Skin of body (tissue), 2 donors: ENCODE results near the gene PELI2. TPM values are rescaled to one million over a fixed set of nuclear protein-coding genes. Genes with fewer than 3 reads are reported as not detected.

Experiments used
- DNase-seq: peaks from one replicate; lab custom pipeline; 2025; lab: John Stamatoyannopoulos, UW
- total RNA-seq: library from RNA; depleted of rRNA; stranded (reverse); fragments of >200 nt; gene quantifications from one replicate; pipeline ENCODE4 v1.2.3, GENCODE V29; 2014

PELI2 gene, protein sequence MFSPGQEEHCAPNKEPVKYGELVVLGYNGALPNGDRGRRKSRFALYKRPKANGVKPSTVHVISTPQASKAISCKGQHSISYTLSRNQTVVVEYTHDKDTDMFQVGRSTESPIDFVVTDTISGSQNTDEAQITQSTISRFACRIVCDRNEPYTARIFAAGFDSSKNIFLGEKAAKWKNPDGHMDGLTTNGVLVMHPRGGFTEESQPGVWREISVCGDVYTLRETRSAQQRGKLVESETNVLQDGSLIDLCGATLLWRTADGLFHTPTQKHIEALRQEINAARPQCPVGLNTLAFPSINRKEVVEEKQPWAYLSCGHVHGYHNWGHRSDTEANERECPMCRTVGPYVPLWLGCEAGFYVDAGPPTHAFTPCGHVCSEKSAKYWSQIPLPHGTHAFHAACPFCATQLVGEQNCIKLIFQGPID
- 22.5 TPM for total RNA-seq

DNA sequence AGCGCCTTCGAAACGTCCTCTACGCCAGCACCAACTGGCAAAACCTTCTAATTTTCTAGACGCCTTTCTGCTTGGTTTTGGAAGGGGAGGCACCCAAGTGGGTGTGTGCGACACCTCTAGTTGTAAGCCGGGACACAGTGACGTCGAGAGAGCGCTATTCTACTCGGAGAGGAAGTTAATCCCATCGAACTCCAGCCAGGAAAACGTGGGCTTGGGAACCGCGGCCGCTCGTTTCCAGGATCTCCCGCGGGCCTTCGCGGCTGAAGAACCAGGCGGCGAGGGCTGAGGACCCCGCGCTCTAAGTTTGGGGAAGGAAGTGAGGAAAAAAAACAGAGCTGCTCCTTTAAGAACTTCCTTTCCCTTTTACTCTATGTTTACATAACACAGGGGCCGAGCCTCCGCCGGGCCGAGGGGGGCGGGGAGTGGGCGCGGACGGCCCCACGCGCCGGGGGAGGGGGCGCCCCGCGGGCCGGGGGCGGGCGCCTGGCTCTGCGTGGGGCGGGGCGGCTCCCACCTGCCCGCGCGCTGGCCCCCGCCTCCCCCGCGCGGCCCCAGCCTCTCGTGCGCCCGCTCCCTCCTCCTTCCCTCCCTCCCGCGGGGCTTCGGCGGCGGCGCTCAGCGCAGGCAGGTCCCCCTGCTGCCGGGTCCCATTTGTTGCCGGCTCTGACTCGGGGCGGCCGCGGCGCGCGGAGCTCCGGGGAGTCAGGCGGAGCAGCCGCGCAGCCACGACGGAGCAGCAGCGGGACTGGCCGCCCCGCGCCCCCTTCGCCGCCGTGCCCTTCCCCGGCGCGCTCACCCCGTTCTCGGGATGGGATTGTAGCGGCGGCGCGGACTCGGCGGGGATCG, at the start of gene PELI2:
PELI2 (plus strand) TSS at position 647 of the 846 bp plus-strand sequence. CDS start 250 bp downstream, outside the sequence.
- DNase-seq, result peak; percentile 80

DNA sequence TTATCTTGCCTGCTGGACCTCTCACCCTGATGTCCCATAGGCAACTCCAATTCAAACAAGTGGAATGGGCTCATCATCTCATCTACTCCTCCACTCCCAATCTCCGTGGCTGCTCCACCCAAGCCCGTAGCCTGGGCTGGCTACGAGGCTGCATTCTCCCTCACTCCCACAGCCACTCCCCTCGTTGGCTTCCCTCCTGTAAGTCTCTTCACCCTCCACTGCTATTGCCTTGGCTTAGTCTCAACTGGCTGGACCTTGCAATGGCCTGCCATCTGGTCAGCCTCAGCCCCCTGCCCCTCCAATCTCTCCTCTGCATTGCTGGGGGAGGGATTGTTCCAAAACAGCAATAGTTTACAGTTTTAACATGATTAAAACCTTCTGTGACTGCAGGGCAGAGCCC, 44.4 kb upstream of the PELI2 start:
- no peak for DNase-seq

DNA sequence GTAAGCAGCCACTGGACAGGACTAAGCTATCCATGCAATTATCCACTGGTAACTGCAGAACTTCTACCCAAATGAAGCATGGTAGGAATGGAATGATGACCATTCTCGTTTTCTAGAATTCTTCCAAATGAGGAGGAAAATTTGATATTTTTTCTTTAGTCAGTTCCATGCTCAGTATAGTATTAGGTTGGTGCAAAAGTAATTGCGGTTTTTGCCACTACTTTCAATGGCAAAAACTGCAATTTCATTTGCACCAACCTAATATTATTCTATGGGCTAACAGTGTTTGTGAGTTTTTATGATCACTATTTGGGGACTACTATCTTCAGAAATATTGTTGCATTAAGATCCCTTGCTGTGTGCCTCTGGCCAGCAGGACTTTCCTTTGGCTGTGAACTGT, 42.9 kb upstream of the PELI2 start:
- DNase-seq, result no peak

DNA sequence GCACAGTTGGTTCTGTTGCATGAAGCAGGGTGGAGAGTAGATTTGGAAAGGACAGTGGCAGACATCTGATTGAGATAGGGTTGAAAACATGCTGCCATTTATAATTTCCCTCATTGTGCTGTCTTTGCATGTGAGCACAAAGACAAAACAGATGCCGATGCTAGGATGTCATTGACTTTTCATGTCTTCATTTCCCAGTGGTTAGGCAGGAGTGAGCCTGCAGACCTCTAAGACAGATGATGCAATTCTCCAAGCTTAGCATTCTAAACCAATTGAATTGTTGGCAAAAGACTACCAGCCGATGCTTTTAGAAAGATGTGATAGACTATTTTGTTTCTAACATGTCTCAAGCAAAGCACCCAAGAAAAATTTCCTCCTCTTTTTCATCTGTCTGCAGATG, 37.1 kb upstream of the PELI2 start:
- peak; percentile 91 for DNase-seq

DNA sequence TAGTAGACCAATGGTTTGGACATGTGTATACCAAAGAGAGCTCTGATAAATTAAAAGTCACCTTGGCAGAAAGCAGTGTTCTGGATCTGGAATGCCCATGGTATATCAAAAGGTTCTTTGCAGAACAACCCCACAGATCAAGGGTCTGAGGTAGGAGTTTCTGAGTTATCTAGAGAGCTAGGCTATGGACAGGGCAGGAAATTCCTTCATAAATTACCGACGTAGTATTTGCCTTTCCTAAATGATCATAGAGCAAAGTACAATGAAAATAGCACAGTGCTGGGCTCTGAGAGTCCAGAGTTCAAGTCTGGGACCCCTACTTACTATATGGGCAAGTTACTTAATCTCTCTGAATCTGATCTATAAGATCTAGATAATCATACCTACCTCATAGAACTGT, 35.3 kb upstream of the PELI2 start:
- no peak for DNase-seq

DNA sequence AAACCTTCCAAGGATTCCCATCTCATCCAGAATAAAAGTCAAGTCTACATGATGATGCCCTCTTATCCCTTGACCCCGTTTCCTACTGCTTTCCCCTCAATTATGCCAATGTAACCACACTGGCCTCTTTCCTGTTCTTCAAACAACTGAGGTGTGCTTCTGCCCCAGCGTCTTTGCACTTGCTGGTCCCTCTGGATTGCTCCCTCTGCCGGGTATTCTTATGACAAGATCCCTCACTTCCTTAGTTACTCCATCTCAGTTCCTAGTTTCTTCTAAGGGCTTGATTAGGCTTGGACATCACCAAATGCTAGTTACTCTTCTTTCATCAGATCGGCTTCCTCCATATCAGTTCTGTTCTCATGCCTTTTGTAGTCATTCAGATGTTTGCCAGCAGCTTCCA, 32.7 kb upstream of the PELI2 start:
- no peak for DNase-seq

DNA sequence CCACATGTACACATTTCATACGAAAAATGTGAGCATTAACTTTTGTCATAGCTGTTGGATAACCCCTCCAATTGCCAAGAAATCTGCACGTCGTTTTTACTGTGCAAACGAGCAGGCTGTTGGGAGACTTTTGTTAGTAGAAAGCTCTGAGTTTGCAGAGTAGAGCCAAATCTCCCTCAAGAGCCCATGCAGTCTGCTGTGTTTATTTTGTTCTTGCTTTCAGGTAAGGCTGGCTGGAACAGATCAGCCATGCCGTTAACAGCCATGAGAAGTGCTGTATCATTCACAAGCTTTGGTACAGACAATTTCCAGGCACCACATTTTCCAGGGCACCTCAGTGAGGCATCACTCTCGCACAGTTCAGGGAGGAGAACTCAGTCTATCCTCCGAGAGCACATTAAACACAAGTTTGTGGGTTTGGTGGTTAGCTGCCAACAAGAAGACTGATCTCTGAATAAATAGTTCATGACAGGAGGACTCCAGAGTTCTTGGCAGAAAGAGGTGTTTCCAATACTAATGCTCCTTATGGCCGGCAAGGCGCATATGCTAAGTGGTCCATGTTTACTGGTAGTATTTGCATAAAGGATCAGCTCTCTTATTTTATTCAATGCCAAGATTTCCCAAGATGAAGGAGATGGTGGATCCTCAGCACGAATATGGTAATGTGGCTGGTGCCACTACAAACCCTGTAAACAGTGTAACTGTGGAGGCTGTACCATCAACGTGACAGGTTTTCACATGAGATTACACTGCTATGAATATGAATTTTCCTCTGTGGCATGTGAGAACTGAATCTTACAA, 30.3 kb upstream of the PELI2 start:
- DNase-seq, result peak; percentile 29

DNA sequence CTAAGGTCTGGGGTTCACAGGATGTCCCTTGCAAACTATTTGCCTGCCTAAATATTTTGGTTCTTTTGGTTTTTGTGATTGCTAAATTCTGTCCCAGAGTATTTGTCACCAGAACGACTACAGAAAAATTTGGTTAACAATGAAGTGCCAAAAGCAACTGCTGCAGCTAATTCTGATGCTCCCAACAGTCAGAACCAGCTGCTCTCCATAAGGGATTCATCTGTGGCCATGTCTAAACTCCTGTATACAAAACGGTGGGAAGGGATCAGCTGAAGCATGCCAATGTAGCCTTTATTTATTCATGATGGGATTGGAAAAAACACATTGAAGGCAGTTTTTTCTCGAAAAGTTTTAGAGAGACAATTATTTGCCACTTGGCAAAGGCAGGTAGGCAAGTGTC, 29.3 kb upstream of the PELI2 start:
- peak; percentile 36 for DNase-seq

DNA sequence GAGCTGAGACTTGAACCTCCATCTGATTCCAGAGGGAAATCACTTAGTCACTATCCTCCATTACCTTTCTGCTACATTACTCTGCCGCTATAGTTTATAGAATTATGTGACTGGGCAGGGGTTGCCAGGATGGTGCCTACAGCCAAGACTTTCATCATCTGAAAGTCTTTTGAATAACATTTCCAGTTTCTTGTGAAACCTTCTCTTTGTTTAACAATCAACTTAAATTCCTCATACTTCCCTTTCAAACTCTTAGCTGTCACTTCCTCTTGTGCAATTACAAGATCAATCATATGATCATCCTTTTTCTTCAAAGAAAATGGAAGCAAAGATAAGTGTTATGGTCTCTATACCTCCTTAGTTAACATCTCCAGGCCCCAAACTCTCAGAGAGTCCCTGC, 25.4 kb upstream of the PELI2 start:
- no peak for DNase-seq

DNA sequence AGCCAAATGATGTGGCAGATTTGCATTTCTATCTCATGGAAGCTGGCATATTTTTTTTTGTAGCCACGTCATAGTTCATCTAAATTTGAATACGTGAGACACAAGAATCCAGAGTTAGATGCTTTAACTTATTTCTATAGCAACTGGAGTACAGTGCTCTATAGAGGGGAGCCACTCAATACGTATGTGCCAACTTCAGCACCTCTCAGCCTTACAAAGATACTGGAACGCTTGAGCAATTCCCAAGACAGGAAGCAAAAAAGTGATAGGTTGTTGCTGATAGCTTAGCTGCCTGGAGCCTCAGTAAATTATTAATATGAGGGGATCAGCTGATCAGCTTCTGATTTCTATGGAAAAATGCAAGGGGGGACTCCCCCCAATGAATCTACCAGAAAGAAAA, 24.1 kb upstream of the PELI2 start:
- no peak for DNase-seq

DNA sequence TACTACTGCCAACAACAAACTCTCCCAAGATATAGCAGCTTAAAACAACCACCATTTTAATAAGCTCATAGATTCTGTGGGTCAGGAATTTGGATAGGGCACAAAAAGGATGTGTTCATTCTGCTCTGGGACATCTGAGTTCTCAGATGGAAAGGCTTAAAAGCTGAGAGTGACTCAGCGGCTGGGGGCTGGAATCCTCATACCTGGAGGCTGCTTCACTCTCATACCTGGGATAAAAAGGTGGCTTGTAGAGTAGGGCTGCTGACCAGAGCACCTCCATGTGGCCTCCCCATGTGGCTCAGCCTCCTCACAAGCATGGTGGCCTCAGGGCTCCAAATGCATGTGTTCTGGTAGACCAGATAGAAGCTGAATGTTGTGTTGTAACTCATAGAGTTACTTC, 20.2 kb upstream of the PELI2 start:
- no peak for DNase-seq

DNA sequence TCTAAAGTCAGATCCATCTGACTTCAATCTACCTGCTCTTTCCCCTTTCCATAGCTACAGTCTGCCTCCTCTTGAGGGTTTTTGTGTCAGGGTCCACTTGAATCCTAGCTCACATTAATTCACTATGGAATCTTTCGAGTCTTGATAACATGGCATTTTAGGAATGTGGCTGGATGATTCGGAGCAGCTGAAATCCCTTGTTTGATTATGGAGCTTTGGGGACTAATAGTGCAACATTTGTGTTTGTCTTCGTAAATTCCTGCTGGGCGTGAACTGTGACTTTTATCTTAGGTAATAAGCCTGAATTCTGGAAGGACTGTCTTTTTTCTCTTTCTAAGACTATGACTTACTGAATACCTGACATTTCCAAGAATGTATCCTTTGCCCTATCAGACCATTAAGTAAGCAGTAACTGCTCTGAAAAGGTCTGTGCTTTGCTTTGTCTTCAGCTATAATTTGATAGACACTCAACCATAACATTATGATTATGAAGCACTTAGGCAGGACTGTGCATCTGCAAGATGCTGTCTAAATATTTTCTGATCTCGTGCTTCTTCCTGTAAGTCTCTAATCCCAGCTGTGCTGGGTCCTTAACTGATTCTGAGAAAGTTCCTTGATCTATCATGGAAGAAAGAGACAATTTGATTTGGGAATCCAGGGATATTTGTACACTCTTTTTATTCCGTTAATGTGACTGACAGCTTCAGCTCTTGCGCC, 19.0 kb upstream of the PELI2 start:
- no peak for DNase-seq

DNA sequence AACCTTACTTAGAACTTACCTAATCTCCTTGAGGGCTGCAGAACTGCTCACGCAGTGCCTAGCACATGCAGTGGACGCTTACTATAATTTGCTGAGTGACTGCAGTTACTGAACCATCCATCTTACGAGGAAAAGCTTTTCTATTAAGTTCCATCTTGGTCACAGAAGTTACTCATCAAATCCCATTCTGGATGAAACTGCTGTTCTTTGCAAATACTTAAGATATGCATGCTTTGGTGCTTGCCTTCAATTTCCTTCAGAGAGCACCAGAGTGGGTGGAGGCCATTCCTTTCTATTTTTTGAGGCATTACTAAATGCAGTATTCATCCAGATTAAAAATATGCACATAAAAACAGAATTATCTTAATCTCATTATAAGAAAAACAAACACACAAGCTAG, 17.7 kb upstream of the PELI2 start:
- DNase-seq, result peak; percentile 43

DNA sequence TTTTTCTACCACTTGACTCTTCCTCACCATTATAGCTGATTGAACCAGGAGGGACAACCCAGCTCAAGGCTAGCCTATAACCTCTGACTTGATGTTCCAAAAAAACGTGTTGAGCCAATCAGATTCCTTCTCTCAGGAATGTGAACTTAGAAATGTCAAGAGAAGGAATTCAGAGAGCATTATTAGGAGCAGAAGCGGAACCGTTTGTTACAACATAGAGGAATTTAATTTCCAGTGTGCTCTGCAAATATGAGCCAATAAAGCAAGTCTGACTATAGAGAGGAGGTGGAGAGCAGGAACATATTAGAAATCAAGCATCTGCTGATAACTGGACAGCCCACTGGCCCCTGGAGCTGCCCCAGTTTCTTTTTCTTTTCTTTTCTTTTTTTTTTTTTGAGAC, 15.3 kb upstream of the PELI2 start:
- no peak for DNase-seq

DNA sequence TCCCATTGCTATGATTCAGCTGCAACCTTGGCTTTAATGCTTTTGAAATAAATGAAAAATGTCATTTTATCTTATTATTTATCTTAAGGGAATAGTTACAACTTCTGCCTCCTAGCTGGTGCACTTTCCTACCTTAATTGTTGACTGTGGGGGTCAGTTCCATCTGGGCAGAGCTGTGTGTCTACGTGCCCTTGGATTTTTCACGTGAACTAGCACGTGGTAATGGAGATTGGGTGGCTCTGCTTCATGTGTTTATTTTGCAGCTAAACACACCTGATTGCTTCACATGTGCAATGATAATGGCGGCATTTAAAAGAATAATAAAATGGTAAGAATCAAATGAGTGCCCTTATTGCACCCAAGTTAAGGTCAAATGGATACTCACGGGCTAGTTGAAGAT, 10.6 kb upstream of the PELI2 start:
- DNase-seq, result no peak

DNA sequence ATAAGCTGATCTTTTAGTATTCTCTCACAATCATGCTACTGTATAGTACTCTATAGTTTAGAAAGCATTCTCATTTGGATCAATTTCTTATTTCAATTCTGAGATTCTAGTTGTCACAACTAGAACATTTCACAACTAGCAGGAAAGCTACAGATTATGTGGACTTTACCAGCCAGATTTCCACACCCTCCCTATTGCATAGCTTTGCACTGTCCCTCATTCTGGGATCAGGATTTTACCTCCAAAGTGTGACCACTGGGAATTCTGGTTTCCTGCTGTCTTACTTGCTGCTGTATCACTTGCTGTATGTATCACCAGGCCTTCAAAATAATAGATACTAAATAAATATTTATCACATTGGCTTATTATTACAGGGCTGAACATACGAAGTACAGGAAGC, 10.2 kb upstream of the PELI2 start:
- no peak for DNase-seq

DNA sequence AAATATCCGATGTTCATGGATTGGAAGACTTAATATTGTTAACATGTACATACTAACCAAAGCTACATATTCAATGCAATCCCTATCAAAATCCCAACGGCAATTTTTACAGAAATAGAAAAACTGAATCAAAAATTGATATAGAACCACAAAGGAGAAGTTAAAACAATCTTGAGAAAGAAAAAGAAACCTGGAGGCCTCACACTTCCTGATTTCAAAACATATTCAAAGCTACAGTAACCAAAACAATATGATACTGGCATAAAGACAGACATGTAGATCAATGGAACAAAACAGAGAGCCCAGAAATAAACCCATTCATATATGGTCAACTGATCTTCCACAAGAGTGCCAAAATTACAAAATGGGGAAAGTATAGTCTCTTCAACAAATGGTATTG, 5.4 kb upstream of the PELI2 start:
- no peak for DNase-seq

DNA sequence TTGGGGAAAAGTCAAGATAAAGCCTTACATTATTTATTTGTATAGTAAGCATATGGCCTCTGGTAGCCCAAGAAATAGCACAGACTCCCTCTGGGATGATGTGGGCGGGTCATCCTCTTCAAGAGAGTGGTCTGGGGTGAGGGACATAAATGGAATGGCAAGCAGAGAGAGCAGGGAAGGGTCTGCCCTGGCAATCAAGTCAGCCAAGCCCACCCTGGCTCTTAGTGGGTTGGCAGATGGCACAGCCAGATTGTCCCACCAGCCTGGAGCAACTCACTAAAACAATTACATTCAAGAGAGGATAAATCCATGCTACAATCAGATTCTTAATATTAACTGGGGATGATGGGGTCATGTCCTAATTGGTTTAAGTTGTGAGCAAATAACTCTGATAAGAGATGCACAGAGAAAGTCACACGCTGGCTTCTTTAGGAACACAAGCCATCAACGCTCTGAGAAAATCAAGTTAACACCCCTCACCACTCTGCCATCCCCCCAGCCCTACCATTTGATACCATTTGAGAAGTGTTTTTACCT, 2.8 kb upstream of the PELI2 start:
- no peak for DNase-seq

DNA sequence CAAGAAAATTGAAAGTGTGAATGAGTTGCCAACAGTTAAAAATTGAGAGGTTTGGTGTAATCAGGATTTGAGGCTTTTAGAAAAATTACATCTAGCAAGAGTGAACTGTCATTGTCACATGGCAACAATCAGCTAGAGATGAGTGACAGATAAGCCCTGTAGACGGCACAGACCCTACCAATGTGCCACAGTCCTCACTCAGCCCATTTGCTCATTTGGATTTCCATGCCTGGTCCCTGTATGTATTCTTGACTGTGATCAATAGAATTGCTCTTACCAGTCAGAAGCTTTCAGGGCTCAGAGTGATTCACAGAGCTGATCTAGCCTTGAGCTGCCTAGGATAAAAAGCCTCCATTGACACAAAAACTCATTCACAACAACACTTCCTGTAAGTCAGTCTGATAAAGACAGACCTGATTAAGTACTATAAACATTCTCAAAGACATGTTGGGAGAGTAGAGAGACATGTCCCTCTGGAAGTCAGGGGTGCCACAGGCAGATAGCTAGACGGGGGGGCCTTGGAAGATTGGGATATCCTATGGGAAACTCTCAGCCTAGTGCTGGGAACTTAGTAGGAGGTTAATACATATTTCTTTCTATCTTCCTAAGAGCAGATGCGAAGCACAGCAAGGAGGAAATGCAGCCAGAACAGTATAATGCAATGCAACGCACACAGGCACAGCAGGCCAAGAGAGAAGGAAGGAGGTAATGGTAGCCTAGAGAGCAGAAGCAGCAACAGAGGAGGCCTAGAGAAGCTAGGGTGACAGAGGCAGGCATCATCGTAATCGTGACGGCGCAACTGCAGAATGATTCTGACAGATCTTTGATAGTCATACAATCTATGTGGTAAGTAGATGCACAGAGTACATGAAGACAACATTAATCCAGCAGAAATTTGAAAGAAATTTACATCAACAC, 2.0 kb upstream of the PELI2 start:
- no peak for DNase-seq
